NCI-H2107 (cell line): ENCODE measurements around the gene PELI3.
"Not testable (repeated sequence)": the region's sequence is repeated elsewhere in the genome, so short reads cannot be mapped to it uniquely, and the experiment has no call there.

ENCODE experiments used
- DNase-seq: peaks from one replicate; lab custom pipeline; 2025; lab: John Stamatoyannopoulos, UW

PELI3 gene

GRCh38 chr11:66447012-66447411 lies 19.7 kb upstream of the PELI3 start:
- no peak for DNase-seq

DNA sequence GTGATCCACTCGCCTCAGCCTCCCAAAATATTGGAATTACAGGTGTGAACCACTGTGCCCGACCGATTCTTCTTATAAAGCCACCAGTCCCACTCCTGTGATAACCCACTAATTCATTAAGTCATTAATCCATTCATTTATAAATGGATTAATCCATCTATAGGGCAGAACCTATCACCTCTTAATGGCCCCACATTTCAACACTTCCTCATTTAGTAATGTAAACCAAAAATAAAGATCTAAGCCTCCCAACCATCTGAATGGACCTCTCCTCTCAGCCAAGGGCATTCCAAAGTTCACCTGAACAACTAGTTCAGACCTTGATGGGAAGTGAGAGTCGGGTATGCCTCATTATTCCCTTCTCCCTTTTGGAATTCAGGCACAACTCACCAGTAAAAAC lies 18.2 kb upstream of the PELI3 start:
- no peak for DNase-seq

DNA sequence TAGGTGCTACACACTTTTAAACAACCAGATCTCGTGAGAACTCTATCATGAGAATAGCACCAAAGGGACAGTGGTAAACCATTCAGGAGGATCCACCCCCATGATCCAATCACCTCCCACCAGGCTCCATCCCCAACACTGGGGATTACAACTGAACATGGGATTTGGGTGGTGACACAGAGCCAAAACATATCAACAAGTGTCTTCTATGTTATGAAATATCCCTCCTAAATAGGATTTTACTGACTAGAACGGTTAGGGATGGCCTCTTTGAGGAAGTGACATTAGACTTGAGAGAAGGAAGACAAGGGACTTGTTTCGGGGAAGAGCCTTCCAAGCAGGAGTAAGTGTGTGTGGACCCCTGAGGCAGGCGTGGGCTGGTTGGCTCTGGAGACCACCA lies 16.1 kb upstream of the PELI3 start:
- no peak for DNase-seq

GRCh38 chr11:66451663-66452062 lies 15.0 kb upstream of the PELI3 start:
- no peak for DNase-seq

DNA sequence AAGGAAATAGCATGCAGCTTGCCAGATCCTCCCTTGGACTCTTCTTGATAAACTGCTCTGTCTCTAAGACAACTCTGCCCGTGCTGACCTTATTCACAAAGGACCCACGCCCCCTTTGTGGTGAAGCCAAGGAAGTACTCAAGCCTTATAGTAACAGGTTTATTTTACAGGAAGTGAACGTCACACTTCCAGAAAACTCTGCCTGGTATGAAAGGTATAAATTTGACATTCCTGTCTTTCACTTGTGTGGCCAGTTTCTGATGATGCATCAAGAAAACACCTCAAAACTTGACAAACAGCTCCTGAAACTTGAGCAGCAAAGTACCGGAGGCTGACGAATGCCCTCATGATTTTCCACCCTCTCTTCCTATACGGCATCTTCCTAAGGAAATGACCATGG lies 12.5 kb upstream of the PELI3 start:
- no peak for DNase-seq

DNA sequence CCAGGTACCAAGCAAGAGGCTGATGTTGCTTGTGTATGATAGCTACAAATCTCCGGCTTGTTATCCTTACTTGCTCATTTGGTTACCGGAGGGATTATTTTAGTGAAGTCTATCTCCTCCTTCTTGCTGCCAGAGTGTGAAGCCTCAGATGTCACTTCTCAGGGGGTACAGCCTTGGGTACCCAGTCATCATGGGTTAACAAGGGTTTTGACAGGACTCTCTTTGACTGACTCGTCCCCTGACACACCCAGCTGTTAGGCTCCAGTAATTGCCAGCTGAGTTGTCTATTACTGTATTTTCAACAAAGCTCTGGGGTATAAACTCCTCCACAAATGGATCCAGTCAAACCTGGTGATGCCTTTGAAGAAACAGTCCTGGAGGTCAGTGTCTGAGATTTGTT lies 11.9 kb upstream of the PELI3 start:
- no peak for DNase-seq

DNA sequence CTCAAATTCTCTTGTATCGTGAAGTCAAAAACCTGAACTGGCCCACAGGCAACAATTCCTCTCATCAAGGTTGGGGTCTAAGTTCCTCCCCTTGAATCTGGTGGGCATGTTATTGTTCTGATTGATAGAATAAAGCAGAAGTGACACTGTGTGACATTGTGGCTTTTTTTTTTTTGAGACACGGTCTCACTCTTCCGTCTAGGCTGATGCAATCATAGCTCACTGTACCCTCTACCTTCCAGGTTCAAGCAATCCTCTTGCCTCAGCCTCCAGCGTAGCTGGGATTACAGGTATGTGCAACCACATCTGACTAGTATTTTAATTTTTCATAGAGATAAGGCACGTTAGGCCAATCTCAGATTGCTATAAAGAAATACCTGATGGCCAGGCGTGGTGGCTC lies 8.9 kb upstream of the PELI3 start:
- no peak for DNase-seq

DNA sequence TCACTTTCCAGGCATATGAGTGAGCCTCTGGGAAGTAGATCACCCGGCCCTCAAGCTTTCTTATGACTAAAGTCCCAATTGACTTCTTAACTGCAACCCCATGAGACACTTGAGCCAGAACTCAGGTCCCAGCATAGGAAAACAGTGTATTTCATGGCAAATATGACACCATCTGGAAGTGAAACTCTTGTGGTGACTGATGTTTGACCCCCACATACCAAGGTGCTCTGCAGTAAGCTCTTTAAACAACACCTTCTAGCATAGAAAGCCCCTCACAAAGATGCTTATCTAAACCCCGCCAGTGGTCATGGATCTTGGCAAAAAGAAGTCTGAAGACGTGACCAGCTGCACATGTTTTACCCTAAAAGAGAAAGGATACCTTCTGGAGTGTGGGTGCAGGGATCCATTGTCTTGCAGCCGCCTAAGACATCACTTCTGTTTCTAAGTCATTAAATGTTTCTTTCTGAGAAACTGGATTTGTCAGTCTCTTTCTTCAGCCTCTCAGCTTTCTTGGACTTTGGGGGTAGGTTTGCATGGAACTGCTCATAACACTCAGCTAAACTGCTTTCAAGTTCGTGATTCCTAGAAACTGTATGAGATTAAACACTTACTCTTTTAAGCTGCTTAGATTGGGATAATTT lies 7.4 kb upstream of the PELI3 start:
- DNase-seq, result no peak

DNA sequence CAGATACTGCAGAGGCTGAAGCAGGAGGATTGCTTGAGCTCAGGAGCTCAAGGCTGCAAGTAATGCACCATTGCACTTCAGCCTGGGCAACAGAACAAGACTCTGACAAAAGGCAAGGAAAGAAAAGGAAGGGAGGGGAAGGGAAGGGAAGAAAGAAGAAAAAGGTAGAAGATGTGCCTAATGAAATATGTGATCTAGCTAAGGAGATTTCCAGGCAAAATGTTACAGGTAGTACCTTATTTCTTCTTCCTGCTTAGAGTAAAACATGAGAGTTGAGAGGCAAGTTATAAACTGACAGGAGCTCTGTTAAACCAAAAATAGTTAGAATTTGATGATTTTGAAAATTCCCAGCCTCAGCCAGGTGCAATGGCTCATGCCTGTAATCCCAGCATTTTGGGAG lies 4.7 kb upstream of the PELI3 start:
- DNase-seq, result no peak

- DNase-seq, result no peak
These were observed 3.8 kb upstream of the PELI3 start for GRCh38 chr11:66462911-66463310.

DNA sequence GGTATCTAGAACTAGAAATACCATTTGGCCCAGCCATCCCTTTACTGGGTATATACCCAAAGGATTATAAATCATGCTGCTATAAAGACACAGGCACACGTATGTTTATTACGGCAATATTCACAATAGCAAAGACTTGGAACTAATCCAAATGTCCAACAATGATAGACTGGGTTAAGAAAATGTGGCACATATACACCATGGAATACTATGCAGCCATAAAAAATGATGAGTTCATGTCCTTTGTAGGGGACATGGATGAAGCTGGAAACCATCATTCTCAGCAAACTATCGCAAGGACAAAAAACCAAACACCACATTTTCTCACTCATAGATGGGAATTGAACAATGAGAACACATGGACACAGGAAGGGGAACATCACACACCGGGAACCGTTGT lies 2.6 kb upstream of the PELI3 start:
- DNase-seq, result not testable (repeated sequence)

DNA sequence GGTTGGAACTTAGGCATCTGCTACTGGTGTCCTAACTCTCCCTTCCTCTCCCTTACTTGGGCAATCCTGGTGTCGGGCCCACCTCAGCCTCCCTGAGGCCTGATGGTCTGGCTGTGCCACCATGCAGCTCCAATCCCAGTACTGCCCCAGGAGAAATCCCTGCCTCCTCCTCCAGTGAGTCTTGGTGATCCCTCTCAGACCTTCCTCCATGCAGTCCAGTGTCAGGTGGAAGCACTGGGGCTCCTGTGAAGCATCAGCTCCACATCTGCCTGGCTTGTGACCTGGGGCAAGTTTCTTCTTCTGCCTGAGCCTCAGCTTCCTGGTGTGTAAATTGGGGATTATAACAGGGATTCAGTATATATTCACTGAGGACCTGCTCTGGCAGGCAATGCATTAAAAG lies 1.8 kb upstream of the PELI3 start:
- no peak for DNase-seq

- DNase-seq, result no peak
These were observed 1.1 kb upstream of the PELI3 start for GRCh38 chr11:66465373-66466224.

DNA sequence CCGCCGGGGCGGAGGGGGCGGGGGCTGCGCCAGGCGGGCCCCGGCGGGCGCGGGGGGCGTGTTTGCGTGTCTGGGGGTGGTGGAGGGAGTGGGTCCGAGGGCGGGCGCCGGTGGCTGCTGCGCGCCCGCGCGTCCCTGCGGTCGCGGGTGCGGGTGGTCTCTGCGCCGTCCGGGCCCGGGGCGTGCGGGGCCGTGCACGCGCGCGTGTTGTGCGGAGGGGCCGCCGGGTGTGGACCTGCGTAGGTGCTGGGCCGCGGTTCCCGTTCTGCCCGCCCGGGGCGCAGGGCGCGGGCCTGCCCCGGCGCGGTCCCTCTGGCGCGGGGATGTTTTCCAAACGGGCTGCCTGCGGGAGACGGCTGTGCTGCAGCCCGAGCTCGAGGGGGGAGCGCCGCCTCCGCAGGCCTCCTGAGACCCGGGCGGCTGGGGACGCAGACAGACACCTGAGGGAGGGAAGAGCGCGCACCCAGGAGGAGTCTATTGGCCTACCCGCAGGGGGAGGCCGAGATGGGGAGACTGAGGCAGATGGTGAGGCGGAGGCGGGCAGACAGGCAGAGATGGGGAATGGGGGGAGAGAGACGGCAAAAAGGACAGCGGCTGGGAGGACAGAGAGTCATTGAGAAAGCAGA lies 442 bp downstream of the PELI3 start:
- DNase-seq, result no peak

DNA sequence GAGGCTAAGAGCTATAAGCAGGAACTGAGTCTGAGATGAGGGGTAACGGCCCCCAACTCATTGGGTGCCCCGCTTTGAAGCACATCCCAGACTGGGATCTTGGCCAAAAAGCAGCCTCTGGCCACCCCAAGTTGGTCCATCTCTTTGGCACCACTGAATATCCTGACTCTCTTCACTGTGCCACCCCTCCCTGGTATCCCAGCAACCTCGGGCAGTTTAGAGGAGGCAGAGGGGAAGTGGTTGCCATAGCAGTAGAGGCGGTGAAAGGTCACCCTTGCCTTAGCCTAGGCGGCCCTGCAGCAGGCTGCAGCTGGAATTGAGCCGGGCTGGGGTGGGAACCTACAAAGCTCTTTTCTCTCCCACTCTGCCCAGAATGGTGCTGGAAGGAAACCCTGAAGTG lies 1.1 kb downstream of the PELI3 start:
- DNase-seq, result no peak

- no peak for DNase-seq
These were observed 2.0 kb downstream of the PELI3 start for GRCh38 chr11:66468691-66469090.

- DNase-seq, result no peak
These were observed 2.7 kb downstream of the PELI3 start for GRCh38 chr11:66469441-66469840.

GRCh38 chr11:66470015-66470414 lies 3.3 kb downstream of the PELI3 start:
- no peak for DNase-seq

GRCh38 chr11:66471142-66471541 lies 4.4 kb downstream of the PELI3 start:
- no peak for DNase-seq

DNA sequence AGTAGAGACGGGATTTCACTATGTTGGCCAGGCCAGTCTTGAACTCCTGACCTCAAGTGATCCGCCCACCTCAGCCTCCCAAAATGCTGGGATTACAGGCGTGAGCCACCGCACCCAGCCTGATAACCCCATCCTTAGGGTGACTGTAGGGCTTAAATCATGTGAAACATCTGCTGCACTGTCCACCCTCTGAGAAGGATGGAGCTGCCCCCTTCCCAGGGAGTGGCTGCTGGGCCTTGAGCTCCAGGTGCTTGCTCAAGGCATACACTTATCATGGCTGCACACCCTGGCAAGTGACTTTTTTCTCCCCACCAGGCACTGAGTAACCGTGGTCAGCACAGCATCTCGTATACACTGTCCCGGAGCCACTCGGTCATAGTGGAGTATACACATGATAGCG lies 5.3 kb downstream of the PELI3 start:
- no peak for DNase-seq

- DNase-seq, result no peak
These were observed 6.5 kb downstream of the PELI3 start for GRCh38 chr11:66473167-66473566.

GRCh38 chr11:66473608-66474515 lies 7.2 kb downstream of the PELI3 start:
- DNase-seq, result no peak
